RWPE2 (cell line): ENCODE measurements around the gene CLHC1.

Experiments used
- ATAC-seq: fragments of 200-7000 bp; cut with Tn5 transposase; 3 replicates; pipeline ENCODE4 v1.9.1; 2021; ENCODE audit warnings: low read depth
- DNase-seq: peaks from one replicate; pipeline ENCODE4 v3.0.0-alpha.2; 2020; ENCODE audit warnings: low spot score
- H3K27ac ChIP-seq: fragments of 450-650 bp; 2 replicates; pipeline ENCODE4 v1.5.1; 2017; ENCODE audit warnings: mild to moderate bottlenecking; ENCODE audit not compliant: poor library complexity, severe bottlenecking
- H3K27me3 ChIP-seq: fragments of 250-450 bp; sonication (Bioruptor Pico); 2 replicates; pipeline ENCODE4 v1.5.1; 2021; ENCODE audit warnings: mild to moderate bottlenecking, moderate library complexity; ENCODE audit not compliant: insufficient read depth, poor library complexity, severe bottlenecking
- H3K36me3 ChIP-seq: fragments of 250-450 bp; sonication (Bioruptor Pico); 2 replicates; pipeline ENCODE4 v1.5.1; 2020; ENCODE audit warnings: low read depth, mild to moderate bottlenecking, moderate library complexity
- H3K4me1 ChIP-seq: fragments of 250-450 bp; sonication (Bioruptor Pico); 2 replicates; pipeline ENCODE4 v1.5.1; 2021; ENCODE audit warnings: mild to moderate bottlenecking, moderate library complexity; ENCODE audit not compliant: insufficient read depth, poor library complexity, severe bottlenecking
- H3K4me3 ChIP-seq: fragments of 250-450 bp; sonication (Bioruptor Pico); 2 replicates; pipeline ENCODE4 v1.5.1; 2021; ENCODE audit warnings: mild to moderate bottlenecking, moderate library complexity; ENCODE audit not compliant: severe bottlenecking
- H3K9me3 ChIP-seq: fragments of 250-450 bp; sonication (Bioruptor Pico); 2 replicates; pipeline ENCODE4 v1.5.1; 2021; ENCODE audit warnings: mild to moderate bottlenecking, moderate library complexity; ENCODE audit not compliant: severe bottlenecking
- TF ChIP-seq, protein P1 (sequence below): fragments of 450-650 bp; IDR thresholded peaks from one replicate; pipeline ENCODE4 v1.5.1; 2017; ENCODE audit warnings: mild to moderate bottlenecking, moderate library complexity; ENCODE audit not compliant: poor library complexity, severe bottlenecking

Gene CLHC1

DNA sequence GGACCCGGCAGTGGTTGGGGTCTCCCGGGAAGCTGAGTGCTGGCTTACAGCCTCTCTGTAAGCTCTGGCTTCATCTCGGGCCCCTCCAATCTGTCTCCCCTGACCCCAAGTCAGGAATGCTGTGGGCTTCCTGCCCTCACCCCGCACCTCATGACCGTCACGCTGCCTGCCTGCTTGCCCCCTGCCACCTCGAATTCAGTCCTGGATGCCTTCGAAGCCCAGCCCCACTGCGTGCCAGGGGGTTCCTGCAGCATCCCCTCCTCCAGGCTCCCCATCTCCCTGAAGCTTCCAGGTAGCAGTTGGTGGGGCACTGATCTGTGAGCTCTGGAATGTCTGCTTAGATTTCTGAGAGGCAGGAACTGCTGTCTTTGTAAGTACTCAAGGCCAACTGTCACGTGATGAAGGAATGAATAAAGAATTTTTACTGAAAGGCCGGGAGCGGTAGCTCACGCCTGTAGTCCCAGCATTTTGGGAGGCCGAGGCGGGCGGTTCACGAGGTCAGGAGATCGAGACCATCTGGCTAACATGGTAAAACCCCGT is 6.5 kb downstream of the CLHC1 start:
- no peaks in the 10 kb centered on the region for H3K9me3 ChIP-seq
- H3K27ac ChIP-seq: no peak overlapping the region
- TF ChIP-seq, protein P1, sequence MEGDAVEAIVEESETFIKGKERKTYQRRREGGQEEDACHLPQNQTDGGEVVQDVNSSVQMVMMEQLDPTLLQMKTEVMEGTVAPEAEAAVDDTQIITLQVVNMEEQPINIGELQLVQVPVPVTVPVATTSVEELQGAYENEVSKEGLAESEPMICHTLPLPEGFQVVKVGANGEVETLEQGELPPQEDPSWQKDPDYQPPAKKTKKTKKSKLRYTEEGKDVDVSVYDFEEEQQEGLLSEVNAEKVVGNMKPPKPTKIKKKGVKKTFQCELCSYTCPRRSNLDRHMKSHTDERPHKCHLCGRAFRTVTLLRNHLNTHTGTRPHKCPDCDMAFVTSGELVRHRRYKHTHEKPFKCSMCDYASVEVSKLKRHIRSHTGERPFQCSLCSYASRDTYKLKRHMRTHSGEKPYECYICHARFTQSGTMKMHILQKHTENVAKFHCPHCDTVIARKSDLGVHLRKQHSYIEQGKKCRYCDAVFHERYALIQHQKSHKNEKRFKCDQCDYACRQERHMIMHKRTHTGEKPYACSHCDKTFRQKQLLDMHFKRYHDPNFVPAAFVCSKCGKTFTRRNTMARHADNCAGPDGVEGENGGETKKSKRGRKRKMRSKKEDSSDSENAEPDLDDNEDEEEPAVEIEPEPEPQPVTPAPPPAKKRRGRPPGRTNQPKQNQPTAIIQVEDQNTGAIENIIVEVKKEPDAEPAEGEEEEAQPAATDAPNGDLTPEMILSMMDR: no peak
- no peaks in the 10 kb centered on the region for H3K27me3 ChIP-seq
- H3K4me3 ChIP-seq: no peak overlapping the region
- DNase-seq (no peak), ATAC-seq (no peak)
- H3K36me3 ChIP-seq: peaks cover 5% of the 10 kb centered on the region; the same call in 1 of the 2 replicates
- peaks cover 4% of the 10 kb centered on the region for H3K4me1 ChIP-seq

DNA sequence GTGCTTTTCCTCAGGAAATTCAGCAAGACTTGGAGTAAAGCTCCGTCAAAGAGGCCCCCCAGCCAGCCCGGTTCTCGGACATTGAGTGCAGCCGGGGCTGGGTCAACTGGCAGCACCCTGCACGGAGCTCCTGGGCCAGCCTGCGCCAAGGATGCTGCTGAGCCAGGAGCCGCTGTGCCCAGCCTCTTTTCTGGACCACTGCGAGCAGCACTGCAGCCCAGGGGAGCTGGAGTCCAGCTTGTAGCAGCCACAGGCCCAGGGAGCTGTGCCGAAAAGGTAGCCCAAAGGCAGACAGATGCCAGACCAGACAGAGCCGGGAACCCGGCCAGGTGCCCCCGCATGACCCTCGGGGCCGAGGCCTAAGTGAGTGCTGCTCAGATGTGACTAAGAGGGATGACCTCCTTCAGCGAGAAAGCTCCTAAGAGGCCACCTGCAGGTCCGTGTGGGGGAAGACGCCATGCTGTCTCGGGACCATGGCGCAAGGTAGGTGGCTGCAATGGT is 7.3 kb downstream of the CLHC1 start:
- H3K27ac ChIP-seq: no peak overlapping the region
- peaks cover 4% of the 10 kb centered on the region for H3K4me1 ChIP-seq
- ATAC-seq: peak; percentile 28; the same call in 2 of the 3 replicates
- TF ChIP-seq, protein P1: no peak
- no peaks in the 10 kb centered on the region for H3K9me3 ChIP-seq
- H3K27me3 ChIP-seq: no peaks in the 10 kb centered on the region
- H3K4me3 ChIP-seq: no peak overlapping the region
- DNase-seq: no peak
- H3K36me3 ChIP-seq: peaks cover 5% of the 10 kb centered on the region; the same call in 1 of the 2 replicates

DNA sequence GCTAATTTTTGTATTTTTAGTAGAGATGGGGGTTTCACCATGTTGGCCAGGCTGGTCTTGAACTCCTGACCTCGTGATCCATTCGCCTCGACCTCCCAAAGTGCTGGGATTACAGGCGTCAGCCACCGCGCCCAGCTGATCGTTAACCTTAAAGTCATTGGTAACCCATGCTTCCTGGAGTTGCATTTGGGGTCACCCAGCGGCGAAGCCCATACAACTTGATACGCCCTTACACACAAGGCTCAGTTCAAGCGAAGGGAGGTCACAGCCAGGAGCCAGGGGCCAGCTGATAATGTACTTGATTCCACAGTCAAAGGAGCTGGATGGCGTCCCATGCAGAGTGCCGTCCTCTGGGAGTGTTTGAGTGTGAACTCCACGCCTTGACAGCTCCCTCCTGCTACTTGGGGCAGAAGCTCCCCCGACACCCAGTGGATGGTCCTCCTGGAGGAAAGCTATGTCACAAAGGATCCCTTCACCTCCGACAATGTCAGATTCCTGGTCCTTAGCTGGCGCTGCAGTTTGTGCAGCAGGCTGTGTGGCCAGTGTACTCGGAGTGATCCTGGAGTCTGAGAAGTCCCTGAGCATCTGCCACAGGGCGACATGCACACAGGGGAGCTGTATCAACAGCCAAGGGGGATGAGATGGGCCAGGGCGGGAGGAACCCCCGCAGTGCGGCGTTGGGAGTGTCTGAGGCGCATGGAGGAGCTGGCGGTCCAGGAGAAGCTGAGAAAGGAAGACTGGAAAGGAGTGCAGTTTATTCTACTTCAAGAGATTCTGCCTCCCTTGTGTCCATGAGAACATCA is 7.9 kb downstream of the CLHC1 start:
- Histone ChIP-seq H3K36me3 (peaks cover 5% of the 10 kb centered on the region; the same call in 1 of the 2 replicates), H3K27ac (peak overlapping the region; percentile 34), H3K27me3 (no peaks in the 10 kb centered on the region), H3K9me3 (no peaks in the 10 kb centered on the region), H3K4me3 (no peak overlapping the region), H3K4me1 (peaks cover 4% of the 10 kb centered on the region)
- TF ChIP-seq, protein P1: no peak
- no peak for DNase-seq
- ATAC-seq: no peak; the same call in 2 of the 3 replicates

DNA sequence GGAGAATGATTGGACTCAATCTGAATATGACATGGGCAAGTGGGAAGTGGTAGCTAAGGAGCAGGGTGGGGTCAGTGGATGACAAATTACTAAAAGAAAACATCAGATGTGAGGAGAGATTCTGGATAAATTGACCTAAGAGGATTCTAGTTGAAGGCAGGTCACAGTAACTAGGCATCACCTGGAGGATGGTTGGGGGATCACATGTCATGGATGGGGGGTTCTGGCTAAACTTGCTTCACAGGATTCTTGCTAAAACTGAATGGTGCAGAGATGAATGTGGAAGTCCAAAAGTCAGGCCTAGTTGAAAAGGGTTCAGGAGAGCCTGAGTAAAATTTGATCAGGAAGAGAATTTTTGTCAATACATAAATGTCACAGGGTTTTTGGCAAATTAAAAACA is 18.3 kb downstream of the CLHC1 start:
- TF ChIP-seq, protein P1: no peak
- H3K4me1 ChIP-seq: no peaks in the 10 kb centered on the region
- H3K27ac ChIP-seq: no peak overlapping the region
- H3K36me3 ChIP-seq: no peaks in the 10 kb centered on the region; the same call in 1 of the 2 replicates
- DNase-seq (no peak), ATAC-seq (no peak)
- H3K9me3 ChIP-seq: no peaks in the 10 kb centered on the region
- H3K27me3 ChIP-seq: no peaks in the 10 kb centered on the region
- no peak overlapping the region for H3K4me3 ChIP-seq

DNA sequence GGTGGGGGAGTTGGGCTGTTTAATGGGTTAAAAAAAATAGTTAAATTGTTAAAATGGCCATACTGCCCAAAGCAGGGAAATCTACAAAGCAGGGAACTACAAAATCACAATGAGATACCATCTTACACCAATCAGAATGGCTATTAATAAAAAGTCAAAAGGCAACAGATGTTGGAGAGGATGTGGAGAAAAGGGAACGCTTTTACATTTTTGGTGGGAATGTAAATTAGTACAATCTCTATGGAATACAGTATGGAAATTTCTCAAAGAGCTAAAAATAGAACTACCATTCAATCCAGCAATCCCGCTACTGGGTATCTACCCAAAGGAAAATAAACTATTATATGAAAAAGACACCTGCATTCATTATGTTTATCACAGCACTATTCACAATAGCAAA is 27.1 kb downstream of the CLHC1 start:
- Histone ChIP-seq H3K27me3 (no peaks in the 10 kb centered on the region), H3K27ac (no peak overlapping the region), H3K9me3 (no peaks in the 10 kb centered on the region), H3K36me3 (peaks cover 21% of the 10 kb centered on the region), H3K4me3 (no peak overlapping the region), H3K4me1 (no peaks in the 10 kb centered on the region)
- TF ChIP-seq, protein P1: no peak
- DNase-seq (no peak), ATAC-seq (no peak)
